OCI-LY7 (cell line): ENCODE measurements around the gene C1GALT1C1L.

Experiments
- CTCF ChIP-seq: fragments of 200-600 bp; sonication (generic); conservative IDR thresholded peaks from 2 replicates; pipeline ENCODE4 v1.5.1; 2014; ENCODE audit warnings: mild to moderate bottlenecking, antibody characterized with exemption, low read length, moderate library complexity, mixed read lengths
- EZH2phosphoT487 ChIP-seq: fragments of 200-600 bp; sonication (generic); IDR thresholded peaks from 2 replicates; pipeline ENCODE4 v1.6.1; 2018; ENCODE audit warnings: low read depth, borderline replicate concordance, mild to moderate bottlenecking, mixed run types, antibody characterized with exemption, low read length, moderate library complexity, mixed read lengths

- no peak for TF ChIP-seq CTCF
- TF ChIP-seq EZH2phosphoT487 = no peak
Observed at GRCh38 chr2:43699761-43700160, 23.5 kb upstream of the C1GALT1C1L start.
